Measurements from ENCODE around the gene OCLN.

GRCh38 chr5:69494452-69494851 is 1.9 kb downstream of the OCLN start:
- TF ChIP-seq CTCF (conservative IDR thresholded peaks at IDR 0.05) (no peak), EZH2 (IDR thresholded peaks at IDR 0.05; ENCODE audit: low read depth) (no peak)
